PFSK-1 (cell line): ENCODE results near the gene CEP78.

ENCODE experiments used
- FOXP2 ChIP-seq: optimal IDR thresholded peaks from 2 replicates; pipeline ENCODE3; 2011; ENCODE audit warnings: borderline replicate concordance, control low read depth, inconsistent platforms; ENCODE audit not compliant: insufficient read depth; ENCODE audit errors: extremely low read length, extremely low read depth
- POLR2AphosphoS5 ChIP-seq: IDR thresholded peaks from 2 replicates; pipeline ENCODE4 v1.6.1; 2012; ENCODE audit warnings: low read depth, mild to moderate bottlenecking, control low read depth, low read length, moderate library complexity
- SIN3A ChIP-seq: IDR thresholded peaks from 2 replicates; pipeline ENCODE4 v1.6.1; 2012; ENCODE audit warnings: mild to moderate bottlenecking, low read length, moderate library complexity, borderline replicate concordance; ENCODE audit not compliant: insufficient read depth
- TAF1 ChIP-seq: IDR thresholded peaks from 2 replicates; pipeline ENCODE4 v1.6.1; 2012; ENCODE audit warnings: low read length, control low read depth, borderline replicate concordance; ENCODE audit not compliant: insufficient read depth
- TF ChIP-seq, protein P1 (sequence below), 2 experiments: IDR thresholded peaks; 2 replicates each; pipeline versions ENCODE4 v1.6.1 to v1.8.0; 2011 to 2012; ENCODE audit warnings: low read depth in 2 of 2, low read length in 2 of 2, control low read depth in 1 of 2, inconsistent platforms in 1 of 2, mild to moderate bottlenecking in 1 of 2, moderate library complexity in 1 of 2; ENCODE audit not compliant: insufficient read depth in 1 of 2

The CEP78 gene

DNA sequence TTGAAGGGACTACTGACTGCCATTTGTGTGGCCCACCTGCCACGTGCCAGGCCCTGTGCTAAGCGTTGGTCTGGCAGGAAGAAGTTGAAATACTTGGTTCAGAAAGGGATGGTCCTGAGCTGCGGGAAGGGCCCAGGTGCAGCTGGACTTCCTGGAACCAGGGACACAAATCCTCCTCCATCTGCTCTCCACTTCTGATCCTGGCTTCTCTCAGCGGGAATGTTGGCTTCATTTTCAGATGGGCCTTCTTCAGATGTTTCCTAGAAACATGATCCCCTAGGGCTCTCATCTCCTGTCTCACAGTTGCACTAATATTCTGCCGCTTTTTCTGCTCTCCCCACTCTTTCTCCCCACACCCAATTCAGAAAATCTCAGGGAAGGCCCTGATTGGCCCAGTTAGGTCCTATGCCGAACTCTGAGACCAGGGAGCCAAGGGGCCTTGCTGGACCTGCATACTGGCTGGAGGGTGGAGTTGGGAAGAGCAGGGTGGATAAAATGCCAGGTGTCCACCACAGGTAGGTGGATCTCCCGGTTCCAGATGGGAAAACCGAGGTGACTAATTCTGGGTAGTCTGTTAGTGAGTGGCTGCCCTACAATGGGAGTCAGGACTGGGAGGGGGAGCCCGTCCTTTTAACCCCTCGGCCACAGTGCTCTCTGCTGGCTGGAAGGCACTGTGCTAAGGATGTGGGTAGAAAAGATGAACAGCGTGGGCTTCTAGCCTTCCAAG lies 80.5 kb downstream of the CEP78 start:
- TF ChIP-seq SIN3A: no peak
- no peak for TF ChIP-seq POLR2AphosphoS5
- no peak for TF ChIP-seq TAF1
- TF ChIP-seq, protein P1, sequence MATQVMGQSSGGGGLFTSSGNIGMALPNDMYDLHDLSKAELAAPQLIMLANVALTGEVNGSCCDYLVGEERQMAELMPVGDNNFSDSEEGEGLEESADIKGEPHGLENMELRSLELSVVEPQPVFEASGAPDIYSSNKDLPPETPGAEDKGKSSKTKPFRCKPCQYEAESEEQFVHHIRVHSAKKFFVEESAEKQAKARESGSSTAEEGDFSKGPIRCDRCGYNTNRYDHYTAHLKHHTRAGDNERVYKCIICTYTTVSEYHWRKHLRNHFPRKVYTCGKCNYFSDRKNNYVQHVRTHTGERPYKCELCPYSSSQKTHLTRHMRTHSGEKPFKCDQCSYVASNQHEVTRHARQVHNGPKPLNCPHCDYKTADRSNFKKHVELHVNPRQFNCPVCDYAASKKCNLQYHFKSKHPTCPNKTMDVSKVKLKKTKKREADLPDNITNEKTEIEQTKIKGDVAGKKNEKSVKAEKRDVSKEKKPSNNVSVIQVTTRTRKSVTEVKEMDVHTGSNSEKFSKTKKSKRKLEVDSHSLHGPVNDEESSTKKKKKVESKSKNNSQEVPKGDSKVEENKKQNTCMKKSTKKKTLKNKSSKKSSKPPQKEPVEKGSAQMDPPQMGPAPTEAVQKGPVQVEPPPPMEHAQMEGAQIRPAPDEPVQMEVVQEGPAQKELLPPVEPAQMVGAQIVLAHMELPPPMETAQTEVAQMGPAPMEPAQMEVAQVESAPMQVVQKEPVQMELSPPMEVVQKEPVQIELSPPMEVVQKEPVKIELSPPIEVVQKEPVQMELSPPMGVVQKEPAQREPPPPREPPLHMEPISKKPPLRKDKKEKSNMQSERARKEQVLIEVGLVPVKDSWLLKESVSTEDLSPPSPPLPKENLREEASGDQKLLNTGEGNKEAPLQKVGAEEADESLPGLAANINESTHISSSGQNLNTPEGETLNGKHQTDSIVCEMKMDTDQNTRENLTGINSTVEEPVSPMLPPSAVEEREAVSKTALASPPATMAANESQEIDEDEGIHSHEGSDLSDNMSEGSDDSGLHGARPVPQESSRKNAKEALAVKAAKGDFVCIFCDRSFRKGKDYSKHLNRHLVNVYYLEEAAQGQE (IDR thresholded peaks at IDR 0.05; ENCODE audit: insufficient read depth in 1 of 2, low read depth in 2 of 2, low read length in 2 of 2): no peak
- TF ChIP-seq FOXP2: no peak

DNA sequence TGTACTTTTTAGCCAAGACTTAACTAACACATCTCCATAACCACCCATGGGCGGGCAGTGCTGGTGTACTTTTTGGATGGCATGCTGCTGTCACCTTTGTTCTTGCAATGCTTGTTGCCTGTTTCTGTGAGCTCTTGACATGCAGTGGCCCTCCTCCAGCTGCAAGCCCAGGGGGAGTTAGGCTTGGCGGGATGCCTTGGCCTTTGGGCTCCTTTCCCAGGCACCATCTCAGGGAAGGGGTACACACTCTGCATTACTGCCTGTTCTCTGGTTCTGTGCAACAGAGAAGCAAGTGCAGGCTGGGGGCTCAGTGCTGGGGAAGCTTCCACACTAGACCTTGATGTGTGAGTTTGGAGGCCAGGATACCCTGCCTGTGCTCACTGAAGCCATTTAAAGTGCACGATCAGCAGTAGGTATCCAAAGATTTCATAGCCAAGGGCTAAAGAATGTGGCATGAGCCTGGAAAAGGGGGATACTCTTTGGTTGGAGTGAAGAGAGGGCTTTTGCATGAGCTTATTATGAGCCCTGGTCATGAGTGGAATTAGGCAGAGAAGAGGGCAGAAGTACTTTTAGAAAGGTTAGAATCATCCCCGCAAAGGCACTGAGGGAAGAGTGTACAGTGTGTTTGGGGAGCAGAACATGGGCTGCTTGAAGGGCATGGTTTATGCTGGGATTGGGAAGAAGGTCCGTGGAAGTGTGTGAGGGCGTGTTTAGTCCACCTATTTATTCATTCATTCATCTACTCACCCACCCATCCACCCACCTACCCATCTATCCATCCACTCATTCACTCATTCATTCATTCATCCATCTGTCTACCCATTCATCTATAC lies 83.5 kb downstream of the CEP78 start:
- TF ChIP-seq FOXP2: no peak
- no peak for TF ChIP-seq TAF1
- no peak for TF ChIP-seq POLR2AphosphoS5
- TF ChIP-seq SIN3A: no peak
- TF ChIP-seq, protein P1 (IDR thresholded peaks at IDR 0.05; ENCODE audit: insufficient read depth in 1 of 2, low read depth in 2 of 2, low read length in 2 of 2): no peak

DNA sequence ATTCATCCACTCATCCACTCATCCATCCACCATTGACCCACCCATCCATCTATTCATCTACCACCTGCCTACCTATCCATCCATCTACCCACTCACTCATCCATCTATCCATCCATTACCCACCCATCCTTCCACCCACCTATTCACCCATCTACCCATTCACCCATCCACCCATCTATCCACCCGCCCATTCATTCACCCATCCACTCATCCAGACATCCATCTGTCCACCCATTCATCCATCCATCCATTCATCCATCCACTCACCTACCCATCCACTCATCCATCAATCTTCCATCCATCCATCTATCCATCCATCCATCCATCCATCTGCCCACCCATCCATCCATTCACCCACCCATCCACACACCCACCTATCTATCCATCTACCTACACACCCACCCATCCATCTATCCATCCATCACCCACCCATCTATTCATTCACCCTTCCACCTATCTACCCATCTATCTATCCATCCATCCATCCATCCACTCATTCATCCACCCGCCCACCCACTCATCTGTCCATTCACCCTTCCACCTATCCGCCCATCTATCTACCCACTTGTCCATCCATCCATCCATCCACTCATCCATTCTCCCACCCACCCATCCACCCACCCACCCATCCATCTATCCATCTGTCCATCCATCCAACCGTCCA lies 84.3 kb downstream of the CEP78 start:
- TF ChIP-seq POLR2AphosphoS5: no peak

DNA sequence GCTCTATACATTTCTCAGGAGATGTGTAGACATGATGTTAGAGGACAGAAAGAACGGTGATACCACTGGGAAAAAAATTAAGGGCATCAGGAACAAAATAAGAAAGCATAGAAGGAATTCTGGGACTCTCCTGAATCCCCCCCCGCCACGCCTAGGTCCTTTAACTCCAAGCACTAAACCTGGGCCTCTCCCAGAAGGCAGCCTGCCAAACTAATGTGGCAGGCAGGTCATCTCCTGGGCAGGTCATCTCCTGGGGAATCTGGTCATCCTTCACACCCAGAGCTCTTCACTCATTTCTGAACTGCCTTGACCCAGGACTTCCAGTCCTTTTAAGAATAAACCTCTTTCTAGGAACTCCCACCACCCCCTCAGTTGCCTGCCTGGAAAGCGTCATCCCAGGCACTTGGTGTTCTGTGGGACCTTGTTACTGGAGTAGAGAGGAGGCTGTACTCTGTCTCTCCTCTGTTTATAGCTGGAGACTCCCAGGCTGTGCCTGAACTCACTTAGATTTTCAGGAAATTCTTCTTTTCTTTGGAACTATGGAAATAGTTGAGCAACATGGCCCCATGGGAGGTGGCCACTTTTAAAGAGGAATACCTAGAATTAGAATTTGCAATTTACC lies 85.1 kb downstream of the CEP78 start:
- TF ChIP-seq POLR2AphosphoS5 (no peak), SIN3A (no peak), FOXP2 (no peak), TAF1 (no peak)
- TF ChIP-seq, protein P1 (IDR thresholded peaks at IDR 0.05; ENCODE audit: insufficient read depth in 1 of 2, low read depth in 2 of 2, low read length in 2 of 2): no peak

DNA sequence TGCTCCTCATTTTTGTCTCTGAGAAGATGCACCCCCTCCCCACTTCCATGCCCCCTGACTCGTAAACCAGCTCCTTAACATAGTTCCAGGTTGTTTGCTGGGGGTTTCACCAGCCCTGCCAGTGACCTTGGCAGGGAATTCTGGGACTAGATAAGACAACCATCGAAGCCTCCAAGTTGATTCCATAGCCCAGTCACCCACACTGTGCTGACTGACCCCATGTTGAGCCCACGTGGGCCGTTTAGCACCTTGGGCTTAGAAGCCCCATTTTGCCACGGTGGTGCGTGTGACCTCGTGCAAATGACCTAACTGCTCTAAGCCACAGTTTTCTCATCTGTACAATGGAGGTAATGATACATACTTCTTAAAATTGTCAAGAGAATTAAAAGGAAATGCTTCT lies 85.6 kb downstream of the CEP78 start:
- no peak for TF ChIP-seq FOXP2
- no peak for TF ChIP-seq TAF1
- no peak for TF ChIP-seq POLR2AphosphoS5
- TF ChIP-seq SIN3A: no peak
- TF ChIP-seq, protein P1 (IDR thresholded peaks at IDR 0.05; ENCODE audit: insufficient read depth in 1 of 2, low read depth in 2 of 2, low read length in 2 of 2): no peak
